RWPE1 (cell line): Measurements from ENCODE around the gene GXYLT1.
"Not testable (repeated sequence)": the region's sequence is repeated elsewhere in the genome, so short reads cannot be mapped to it uniquely, and the experiment has no call there.

Source experiments
- CTCF ChIA-PET: fragments of 350-600 bp; sonication (Branson Sonifier 250); formaldehyde crosslinking; extraction: SDS; loops from one replicate; lab custom pipeline; 2021; lab: Yijun Ruan, JAX
- POLR2A ChIA-PET: fragments of 400-600 bp; formaldehyde crosslinking; extraction: SDS; loops from one replicate; lab custom pipeline; 2020; ENCODE audit warnings: antibody characterized with exemption; ENCODE audit not compliant: low non-redundant PET; lab: Yijun Ruan, JAX
- DNase-seq: peaks from one replicate; pipeline ENCODE4 v3.0.0; 2012; ENCODE audit warnings: low spot score
- H3K27ac ChIP-seq: fragments of 450-650 bp; 2 replicates; pipeline ENCODE4 v1.5.1; 2017
- CTCF ChIP-seq: fragments of 450-650 bp; conservative IDR thresholded peaks from 2 replicates; pipeline ENCODE4 v1.5.1; 2017; ENCODE audit warnings: low read depth, mild to moderate bottlenecking

Gene GXYLT1

GRCh38 chr12:42126963-42127362 lies 17.7 kb downstream of the GXYLT1 start:
- H3K27ac ChIP-seq: no peak overlapping the region
- POLR2A ChIA-PET: no interaction called here
- DNase-seq: no peak
- TF ChIP-seq CTCF: no peak
- CTCF ChIA-PET: interaction anchor here (0.6 to 0.7 kb wide), 3 partner anchors 327 to 1212 kb away, joined by 3 to 4 read pairs (median 3); no protein-coding TSS in a partner anchor

- CTCF ChIA-PET: no interaction called here
- no peak overlapping the region for H3K27ac ChIP-seq
- POLR2A ChIA-PET: no interaction called here
- no peak for TF ChIP-seq CTCF
- DNase-seq: no peak
Measured at GRCh38 chr12:42125388-42125767, 19.3 kb downstream of the GXYLT1 start.

- POLR2A ChIA-PET: no interaction called here
Measured at GRCh38 chr12:42124764-42125387, 19.8 kb downstream of the GXYLT1 start.

GRCh38 chr12:42119085-42119633 lies 25.5 kb downstream of the GXYLT1 start:
- CTCF ChIA-PET: interaction anchor here (0.5 to 1.1 kb wide), 2 partner anchors 9 to 213 kb away, joined by 3 to 4 read pairs; no protein-coding TSS in a partner anchor
- POLR2A ChIA-PET: no interaction called here
- DNase-seq: no peak
- TF ChIP-seq CTCF: no peak
- no peak overlapping the region for H3K27ac ChIP-seq

More at GRCh38 chr12:42124764-42125387, 19.8 kb downstream of the GXYLT1 start:
- TF ChIP-seq CTCF: no peak
- no peak for DNase-seq
- CTCF ChIA-PET: no interaction called here
- H3K27ac ChIP-seq: no peak overlapping the region

- TF ChIP-seq CTCF: no peak
- ChIA-PET CTCF (interaction anchor here (1.1 kb wide), 1 partner anchor 214 kb away, joined by 4 read pairs; no protein-coding TSS in a partner anchor), POLR2A (no interaction called here)
- no peak overlapping the region for H3K27ac ChIP-seq
- DNase-seq: no peak
Measured at GRCh38 chr12:42118136-42118879, 26.4 kb downstream of the GXYLT1 start.

GRCh38 chr12:42109031-42109430 lies 35.6 kb downstream of the GXYLT1 start:
- ChIA-PET CTCF (interaction anchor here (0.6 to 0.7 kb wide), 2 partner anchors 33 to 825 kb away, joined by 3 to 5 read pairs; no protein-coding TSS in a partner anchor), POLR2A (no interaction called here)
- no peak for TF ChIP-seq CTCF
- DNase-seq: no peak
- H3K27ac ChIP-seq: no peak overlapping the region

- POLR2A ChIA-PET, H3K27ac ChIP-seq, CTCF ChIA-PET, DNase-seq: not testable (repeated sequence)
Measured at GRCh38 chr12:42106791-42107190, 37.9 kb downstream of the GXYLT1 start.
